Smooth muscle cell of bladder (primary cell): ENCODE data around the gene ARHGEF7. TPM values are rescaled to one million over a fixed set of nuclear protein-coding genes. Genes with fewer than 3 reads are reported as not detected.

Source experiments
- total RNA-seq: library from RNA; depleted of rRNA; stranded (reverse); fragments of >200 nt; gene quantifications from 2 replicates; pipeline ENCODE4 v1.2.3, GENCODE V29; 2014

Gene ARHGEF7, protein sequence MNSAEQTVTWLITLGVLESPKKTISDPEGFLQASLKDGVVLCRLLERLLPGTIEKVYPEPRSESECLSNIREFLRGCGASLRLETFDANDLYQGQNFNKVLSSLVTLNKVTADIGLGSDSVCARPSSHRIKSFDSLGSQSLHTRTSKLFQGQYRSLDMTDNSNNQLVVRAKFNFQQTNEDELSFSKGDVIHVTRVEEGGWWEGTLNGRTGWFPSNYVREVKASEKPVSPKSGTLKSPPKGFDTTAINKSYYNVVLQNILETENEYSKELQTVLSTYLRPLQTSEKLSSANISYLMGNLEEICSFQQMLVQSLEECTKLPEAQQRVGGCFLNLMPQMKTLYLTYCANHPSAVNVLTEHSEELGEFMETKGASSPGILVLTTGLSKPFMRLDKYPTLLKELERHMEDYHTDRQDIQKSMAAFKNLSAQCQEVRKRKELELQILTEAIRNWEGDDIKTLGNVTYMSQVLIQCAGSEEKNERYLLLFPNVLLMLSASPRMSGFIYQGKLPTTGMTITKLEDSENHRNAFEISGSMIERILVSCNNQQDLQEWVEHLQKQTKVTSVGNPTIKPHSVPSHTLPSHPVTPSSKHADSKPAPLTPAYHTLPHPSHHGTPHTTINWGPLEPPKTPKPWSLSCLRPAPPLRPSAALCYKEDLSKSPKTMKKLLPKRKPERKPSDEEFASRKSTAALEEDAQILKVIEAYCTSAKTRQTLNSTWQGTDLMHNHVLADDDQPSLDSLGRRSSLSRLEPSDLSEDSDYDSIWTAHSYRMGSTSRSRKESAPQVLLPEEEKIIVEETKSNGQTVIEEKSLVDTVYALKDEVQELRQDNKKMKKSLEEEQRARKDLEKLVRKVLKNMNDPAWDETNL
- 26.0 and 26.9 TPM in 2 replicates for total RNA-seq

DNA sequence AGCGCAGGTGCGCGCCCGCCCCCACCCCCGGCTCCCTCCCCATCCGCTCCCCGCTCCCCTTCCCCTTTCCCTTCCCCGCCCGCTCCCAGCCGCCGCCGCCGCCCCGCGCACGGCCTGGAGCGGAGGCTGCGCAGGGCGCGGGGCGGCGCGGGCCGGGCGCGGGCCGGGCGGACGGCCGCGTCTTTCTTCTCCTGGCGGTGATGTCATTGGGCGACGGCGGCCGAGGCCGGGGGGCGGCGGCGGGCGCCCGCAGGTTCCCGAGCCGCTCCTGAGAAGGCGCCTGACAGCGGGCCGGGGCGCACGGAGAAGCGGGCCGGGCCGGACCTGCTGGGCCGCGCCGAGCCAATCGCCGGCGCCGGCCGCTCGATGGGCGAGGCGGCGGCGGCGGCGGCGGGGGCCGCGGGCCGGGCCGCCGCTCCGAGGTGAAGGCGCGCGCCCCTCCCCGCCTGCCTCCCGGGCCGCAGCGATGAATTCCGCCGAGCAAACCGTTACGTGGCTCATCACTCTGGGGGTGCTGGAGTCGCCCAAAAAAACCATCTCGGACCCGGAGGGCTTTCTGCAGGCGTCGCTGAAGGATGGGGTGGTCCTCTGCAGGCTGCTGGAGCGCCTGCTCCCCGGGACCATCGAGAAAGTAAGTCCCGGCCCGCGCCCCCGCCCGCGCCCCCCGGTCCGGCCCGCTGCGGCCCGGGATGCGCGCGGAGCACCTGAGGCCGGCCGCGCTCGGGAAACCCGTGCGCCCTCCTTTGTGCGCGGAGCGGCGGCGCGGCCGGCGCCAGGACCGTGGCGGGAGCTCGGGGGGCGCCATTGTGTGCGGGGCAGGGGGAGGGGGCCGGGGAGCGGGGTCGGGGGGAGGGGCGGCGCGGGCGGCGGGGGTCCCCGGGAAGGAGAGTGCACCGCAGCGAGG, at the start of gene ARHGEF7:
ARHGEF7 (plus strand) TSS at position 250 of the 904 bp plus-strand sequence; CDS start at position 467, 217 bp downstream.

DNA sequence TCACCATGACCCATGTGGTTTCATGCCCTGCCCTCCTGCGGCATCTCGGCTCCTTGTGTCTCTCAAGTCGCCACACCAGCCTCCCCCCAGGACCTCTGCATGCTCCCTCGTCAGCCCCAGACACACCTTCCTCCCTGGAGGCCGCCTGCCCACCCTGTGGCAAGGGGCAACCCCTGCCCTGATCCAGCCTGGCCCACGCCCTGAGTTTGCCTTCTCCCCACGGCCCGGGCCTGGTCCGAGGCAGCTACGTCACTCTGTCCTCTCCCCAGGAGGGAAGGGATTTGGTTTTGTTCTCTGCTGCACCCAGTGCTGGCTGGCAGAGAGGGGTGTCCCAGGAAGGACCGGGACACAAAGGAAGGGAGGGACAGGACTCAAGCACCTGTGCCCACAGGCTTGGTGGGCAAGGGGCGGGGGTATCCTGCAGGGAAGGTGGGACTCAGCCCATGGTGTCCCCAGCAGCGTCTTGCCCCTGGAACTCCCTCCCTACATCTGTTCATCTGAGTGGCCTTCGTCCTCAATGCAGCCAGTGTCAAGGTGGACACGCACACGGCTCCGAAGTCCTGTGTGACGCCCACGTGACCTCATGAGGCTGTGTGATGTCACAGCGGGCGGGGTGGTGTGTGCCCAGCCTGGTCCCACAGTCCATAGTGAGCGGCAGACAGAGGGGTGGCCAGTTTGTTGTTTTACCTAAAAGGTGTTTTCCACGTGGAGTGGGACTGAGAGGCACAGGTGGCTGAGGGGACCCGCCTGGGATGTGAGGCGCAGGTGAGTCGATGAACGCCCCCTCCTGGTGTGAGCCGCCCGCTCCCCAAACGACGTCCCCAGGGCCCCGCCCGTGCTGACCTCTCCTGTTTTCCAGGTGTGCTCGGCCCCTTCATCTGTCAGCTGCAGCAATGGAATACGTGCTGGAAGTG, 205.1 kb downstream of the ARHGEF7 start, which contains the start of gene TEX29:
TEX29 (plus strand) TSS at position 645 of the 914 bp plus-strand sequence; CDS start at position 894, 249 bp downstream.

Other genes with a start within 250 kb of the ARHGEF7 start
- gene ANKRD10, start 200.2 kb upstream of the ARHGEF7 start, total RNA-seq, result 69.7 and 71.7 TPM in 2 replicates
- 0.09 and 0.28 TPM in 2 replicates for gene TEX29, start 205.3 kb downstream of the ARHGEF7 start, total RNA-seq